Jurkat, Clone E6-1 (cell line): Measurements from ENCODE around the gene NECAB2.
"Not testable (repeated sequence)": the region's sequence is repeated elsewhere in the genome, so short reads cannot be mapped to it uniquely, and the experiment has no call there.

Experiments
- DNase-seq: peaks from one replicate; pipeline ENCODE4 v3.0.0-alpha.2; 2011; ENCODE audit warnings: low read depth, low spot score
- H3K4me3 ChIP-seq: 2 replicates; pipeline ENCODE4 v1.5.1; 2011; ENCODE audit warnings: mild to moderate bottlenecking, low read length, control low read depth, moderate library complexity

NECAB2 gene

GRCh38 chr16:83935005-83935857 is 32.8 kb upstream of the NECAB2 start:
- no peak overlapping the region for H3K4me3 ChIP-seq
- no peak for DNase-seq

- DNase-seq, result no peak
- no peak overlapping the region for H3K4me3 ChIP-seq
These were observed 32.2 kb upstream of the NECAB2 start for GRCh38 chr16:83935858-83936255.

- no peak overlapping the region for H3K4me3 ChIP-seq
- no peak for DNase-seq
These were observed 31.4 kb upstream of the NECAB2 start for GRCh38 chr16:83936581-83937165.

- no peak for DNase-seq
These were observed 30.8 kb upstream of the NECAB2 start for GRCh38 chr16:83937267-83937666.

GRCh38 chr16:83937922-83938885 is 29.8 kb upstream of the NECAB2 start:
- no peak for DNase-seq
- no peak overlapping the region for H3K4me3 ChIP-seq

More at GRCh38 chr16:83937267-83937666, 30.8 kb upstream of the NECAB2 start:
- no peak overlapping the region for H3K4me3 ChIP-seq

GRCh38 chr16:83939266-83939855 is 28.7 kb upstream of the NECAB2 start:
- H3K4me3 ChIP-seq, result no peak overlapping the region
- no peak for DNase-seq

GRCh38 chr16:83940119-83940518 is 27.9 kb upstream of the NECAB2 start:
- no peak for DNase-seq
- no peak overlapping the region for H3K4me3 ChIP-seq

- no peak overlapping the region for H3K4me3 ChIP-seq
- DNase-seq, result no peak
These were observed 27.2 kb upstream of the NECAB2 start for GRCh38 chr16:83940630-83941378.

GRCh38 chr16:83941546-83941945 is 26.5 kb upstream of the NECAB2 start:
- H3K4me3 ChIP-seq, DNase-seq: not testable (repeated sequence)

GRCh38 chr16:83942074-83942473 is 26.0 kb upstream of the NECAB2 start:
- no peak for DNase-seq
- no peak overlapping the region for H3K4me3 ChIP-seq

GRCh38 chr16:83942815-83943515 is 25.1 kb upstream of the NECAB2 start:
- no peak for DNase-seq

GRCh38 chr16:83943516-83944050 is 24.5 kb upstream of the NECAB2 start:
- DNase-seq, result no peak
- no peak overlapping the region for H3K4me3 ChIP-seq

More at GRCh38 chr16:83942815-83943515, 25.1 kb upstream of the NECAB2 start:
- H3K4me3 ChIP-seq, result no peak overlapping the region

- DNase-seq, result no peak
- no peak overlapping the region for H3K4me3 ChIP-seq
These were observed 22.5 kb upstream of the NECAB2 start for GRCh38 chr16:83945587-83945986.

- no peak for DNase-seq
- no peak overlapping the region for H3K4me3 ChIP-seq
These were observed 21.8 kb upstream of the NECAB2 start for GRCh38 chr16:83946154-83946780.

GRCh38 chr16:83946781-83947566 is 21.1 kb upstream of the NECAB2 start:
- no peak for DNase-seq
- H3K4me3 ChIP-seq, result no peak overlapping the region

- no peak for DNase-seq
These were observed 20.3 kb upstream of the NECAB2 start for GRCh38 chr16:83947642-83948234.

More at GRCh38 chr16:83947642-83948234, 20.3 kb upstream of the NECAB2 start:
- no peak overlapping the region for H3K4me3 ChIP-seq
